ENCODE data around the gene KCNMA1.

- TF ChIP-seq SUZ12 (IDR thresholded peaks at IDR 0.05; ENCODE audit: extremely low read depth, insufficient read depth, insufficient read length) (no peak), ZNF274 (IDR thresholded peaks at IDR 0.05; ENCODE audit: low read depth, low read length) (no peak)
Measured at GRCh38 chr10:77422491-77423338, 214.9 kb downstream of the KCNMA1 start.

All from NT2/D1 (cell line).